Measurements from ENCODE around the gene WEE1. TPM values are rescaled to one million over a fixed set of nuclear protein-coding genes. Genes with fewer than 3 reads are reported as not detected.

The WEE1 gene
- total and polyA plus RNA-seq, 2 experiments from 2014 or later: 50.7 to 149 TPM

DNA sequence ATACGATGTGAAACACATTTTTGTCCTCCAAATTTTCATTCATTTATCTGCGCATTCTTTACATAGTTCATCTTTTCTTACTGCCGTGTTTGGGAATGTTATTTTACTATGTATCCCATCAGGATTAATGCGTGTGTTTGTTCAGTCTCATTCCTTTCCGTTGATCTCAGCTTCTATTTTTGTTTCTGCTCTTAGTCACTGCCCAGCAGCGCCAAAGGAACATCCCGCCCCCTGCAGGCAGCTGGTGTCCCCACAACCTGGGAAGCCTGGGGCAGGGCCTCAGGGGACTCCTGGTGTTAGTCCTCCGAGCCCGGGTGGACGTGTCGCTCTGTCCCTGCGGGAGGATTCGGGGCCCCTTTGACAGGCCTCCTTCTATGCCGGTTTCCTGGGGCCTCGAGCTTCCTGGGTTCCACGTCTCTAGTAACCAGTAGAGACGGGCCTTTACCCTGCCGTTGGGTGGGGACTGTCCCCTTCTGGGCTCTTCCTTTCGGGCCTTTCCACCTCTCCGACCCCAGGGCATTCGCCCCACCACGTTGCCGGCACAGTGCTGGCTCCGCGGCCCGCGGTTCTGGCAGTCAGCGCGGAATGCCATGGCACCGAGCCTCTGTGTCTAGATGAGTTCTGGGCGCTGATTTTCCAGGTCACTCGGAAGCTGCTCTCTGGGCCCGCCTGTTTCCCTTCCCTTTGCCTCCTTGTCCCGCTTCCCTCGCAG, 39.8 kb downstream of the WEE1 start:
- peak; percentile 84 for ATAC-seq
- H3K27ac Mint-ChIP-seq: peak overlapping the region; percentile 82
- peaks cover 6% of the 10 kb centered on the region for H3F3A ChIP-seq (replicated peaks; ENCODE audit: low read depth)
- peak; percentile 98 for DNase-seq (ENCODE audit: low spot score)
- H3K36me3 ChIP-seq (ENCODE audit: insufficient read depth): no peaks in the 10 kb centered on the region
- TF ChIP-seq, protein P1, sequence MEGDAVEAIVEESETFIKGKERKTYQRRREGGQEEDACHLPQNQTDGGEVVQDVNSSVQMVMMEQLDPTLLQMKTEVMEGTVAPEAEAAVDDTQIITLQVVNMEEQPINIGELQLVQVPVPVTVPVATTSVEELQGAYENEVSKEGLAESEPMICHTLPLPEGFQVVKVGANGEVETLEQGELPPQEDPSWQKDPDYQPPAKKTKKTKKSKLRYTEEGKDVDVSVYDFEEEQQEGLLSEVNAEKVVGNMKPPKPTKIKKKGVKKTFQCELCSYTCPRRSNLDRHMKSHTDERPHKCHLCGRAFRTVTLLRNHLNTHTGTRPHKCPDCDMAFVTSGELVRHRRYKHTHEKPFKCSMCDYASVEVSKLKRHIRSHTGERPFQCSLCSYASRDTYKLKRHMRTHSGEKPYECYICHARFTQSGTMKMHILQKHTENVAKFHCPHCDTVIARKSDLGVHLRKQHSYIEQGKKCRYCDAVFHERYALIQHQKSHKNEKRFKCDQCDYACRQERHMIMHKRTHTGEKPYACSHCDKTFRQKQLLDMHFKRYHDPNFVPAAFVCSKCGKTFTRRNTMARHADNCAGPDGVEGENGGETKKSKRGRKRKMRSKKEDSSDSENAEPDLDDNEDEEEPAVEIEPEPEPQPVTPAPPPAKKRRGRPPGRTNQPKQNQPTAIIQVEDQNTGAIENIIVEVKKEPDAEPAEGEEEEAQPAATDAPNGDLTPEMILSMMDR (conservative IDR thresholded peaks at IDR 0.05; ENCODE audit: low read depth in 2 of 2): peak; percentile 95 to 96
- TF ChIP-seq ETS1 (IDR thresholded peaks at IDR 0.05): peak; percentile 15; the same call in 1 of the 2 replicates
- peak; percentile 76 for TF ChIP-seq NANOG (IDR thresholded peaks at IDR 0.05; ENCODE audit: borderline replicate concordance)
- TF ChIP-seq ZNF331 (CRISPR knock-in tag; IDR thresholded peaks at IDR 0.05; ENCODE audit: low read depth): no peak
- H3K36me3 Mint-ChIP-seq (ENCODE audit: low read depth): peaks cover 4% of the 10 kb centered on the region; the same call in 1 of the 3 replicates
- no peaks in the 10 kb centered on the region for H3K9me2 ChIP-seq (ENCODE audit: insufficient read depth)
- peak overlapping the region; percentile 98 for H2AFZ ChIP-seq
- H3K4me3 ChIP-seq: peak overlapping the region; percentile 69
- no peaks in the 10 kb centered on the region for H4K20me1 ChIP-seq (replicated peaks; ENCODE audit: insufficient read depth)
- no peaks in the 10 kb centered on the region for H3K27me3 ChIP-seq (ENCODE audit: insufficient read depth)
- peak overlapping the region; percentile 92 for H3K4me2 ChIP-seq
- H3K27me3 Mint-ChIP-seq (ENCODE audit: insufficient read depth, low read depth, poor library complexity): peaks cover 14% of the 10 kb centered on the region
- peaks cover 5% of the 10 kb centered on the region for H3K4me1 ChIP-seq (ENCODE audit: insufficient read depth)
- H3K27ac ChIP-seq (ENCODE audit: low read depth): peak overlapping the region; percentile 93
- H3K79me2 ChIP-seq (replicated peaks; ENCODE audit: insufficient read depth): no peaks in the 10 kb centered on the region
- peaks cover 3% of the 10 kb centered on the region; the same call in 1 of the 3 replicates for H3K9me3 Mint-ChIP-seq
- H3K4me1 Mint-ChIP-seq: peaks cover 22% of the 10 kb centered on the region
- peak overlapping the region; percentile 77 for H3K4me3 Mint-ChIP-seq

GRCh38 chr11:9613830-9614762, 40.6 kb downstream of the WEE1 start:
- Histone ChIP-seq H3K27ac (ENCODE audit: low read depth) (peak overlapping the region; percentile 93), H4K20me1 (replicated peaks; ENCODE audit: insufficient read depth) (no peaks in the 10 kb centered on the region), H3K9me2 (ENCODE audit: insufficient read depth) (no peaks in the 10 kb centered on the region), H3K27me3 (ENCODE audit: insufficient read depth) (no peaks in the 10 kb centered on the region), H2AFZ (peak overlapping the region; percentile 98), H3F3A (replicated peaks; ENCODE audit: low read depth) (peaks cover 6% of the 10 kb centered on the region), H3K4me3 (peak overlapping the region; percentile 69), H3K4me1 (ENCODE audit: insufficient read depth) (peaks cover 5% of the 10 kb centered on the region), H3K4me2 (peak overlapping the region; percentile 92), H3K36me3 (ENCODE audit: insufficient read depth) (no peaks in the 10 kb centered on the region), H3K79me2 (replicated peaks; ENCODE audit: insufficient read depth) (no peaks in the 10 kb centered on the region)
- peaks cover 18% of the 10 kb centered on the region for H3K4me1 Mint-ChIP-seq
- TF ChIP-seq, protein P1 (conservative IDR thresholded peaks at IDR 0.05; ENCODE audit: low read depth in 2 of 2): peak; percentile 65 to 82
- TF ChIP-seq CREB1 (CRISPR knock-in tag; IDR thresholded peaks at IDR 0.05; ENCODE audit: low read depth) (peak; percentile 2; the same call in 1 of the 2 replicates), ETS1 (IDR thresholded peaks at IDR 0.05) (peak; percentile 28; the same call in 1 of the 2 replicates), STAT1 (IDR thresholded peaks at IDR 0.05; ENCODE audit: unreplicated experiment) (no peak)
- H3K27ac Mint-ChIP-seq: peak overlapping the region; percentile 82
- DNase-seq (ENCODE audit: low spot score): peak; percentile 79
- H3K4me3 Mint-ChIP-seq: peak overlapping the region; percentile 77
- peaks cover 3% of the 10 kb centered on the region; the same call in 1 of the 3 replicates for H3K36me3 Mint-ChIP-seq (ENCODE audit: low read depth)
- peak; percentile 83 for ATAC-seq
- H3K27me3 Mint-ChIP-seq (ENCODE audit: insufficient read depth, low read depth, poor library complexity): peaks cover 13% of the 10 kb centered on the region
- peaks cover 3% of the 10 kb centered on the region; the same call in 1 of the 3 replicates for H3K9me3 Mint-ChIP-seq
